Measurements from ENCODE around the gene KCNK7. TPM values are rescaled to one million over a fixed set of nuclear protein-coding genes. Genes with fewer than 3 reads are reported as not detected.

Gene KCNK7
- total RNA-seq, 2 donors from 2014 or later: 0.66 to 1.0 TPM

GRCh38 chr11:65589444-65590239 lies 6.0 kb downstream of the KCNK7 start:
- Histone ChIP-seq H3K4me1 (peaks cover 17% of the 10 kb centered on the region), H3K36me3 (replicated peaks in 1 of 2; ENCODE audit: insufficient read depth in 1 of 2, low read depth in 2 of 2) (no peaks in the 10 kb centered on the region)
- 75 to 78% methylated on average over 8 to 9 of the region's 9 CpGs for WGBS, 2 donors

GRCh38 chr11:65588199-65589054 lies 7.2 kb downstream of the KCNK7 start:
- H3K27me3 ChIP-seq: no peaks in the 10 kb centered on the region
- H3K27ac ChIP-seq: peak overlapping the region in 1 of 4 donors; percentile 58
- TF ChIP-seq CTCF (IDR thresholded peaks at IDR 0.05) (peak; percentile 43 to 70 (median 63)), POLR2A (IDR thresholded peaks at IDR 0.05) (no peak)
- DNase-seq (peak; percentile 72 to 80 (median 76)), ATAC-seq (peak; percentile 65)
- H3K4me3 ChIP-seq: no peak overlapping the region
- WGBS, 2 donors: 42 to 50% methylated on average over 11 to 12 of the region's 13 CpGs
- peaks cover 14% of the 10 kb centered on the region for H3K4me1 ChIP-seq
- H3K36me3 ChIP-seq (replicated peaks in 1 of 2; ENCODE audit: insufficient read depth in 1 of 2, low read depth in 2 of 2): no peaks in the 10 kb centered on the region
- intact Hi-C loops (cut with DNase I): no loop called here
- no peaks in the 10 kb centered on the region for H3K9me3 ChIP-seq

More at GRCh38 chr11:65589444-65590239, 6.0 kb downstream of the KCNK7 start:
- Histone ChIP-seq H3K27me3 (no peaks in the 10 kb centered on the region), H3K27ac (no peak overlapping the region), H3K9me3 (no peaks in the 10 kb centered on the region), H3K4me3 (no peak overlapping the region)
- intact Hi-C loops (cut with DNase I): no loop called here
- no peak for TF ChIP-seq POLR2A (IDR thresholded peaks at IDR 0.05)
- TF ChIP-seq CTCF (IDR thresholded peaks at IDR 0.05): no peak
- DNase-seq: peak in 1 of 4 donors; percentile 9
- ATAC-seq: no peak

- no peak overlapping the region for H3K4me3 ChIP-seq
- H3K4me1 ChIP-seq: no peaks in the 10 kb centered on the region
- H3K27ac ChIP-seq: no peak overlapping the region
- H3K36me3 ChIP-seq (replicated peaks in 1 of 2; ENCODE audit: insufficient read depth in 1 of 2, low read depth in 2 of 2): no peaks in the 10 kb centered on the region
- intact Hi-C loops (cut with DNase I): no loop called here
- no peaks in the 10 kb centered on the region for H3K27me3 ChIP-seq
- TF ChIP-seq POLR2A (IDR thresholded peaks at IDR 0.05) (no peak), CTCF (IDR thresholded peaks at IDR 0.05) (no peak)
- DNase-seq (no peak), ATAC-seq (no peak)
- no peaks in the 10 kb centered on the region for H3K9me3 ChIP-seq
- WGBS, 2 donors: 83% methylated on average over 2 of the region's 2 CpGs; no CpG with 5 or more reads in 1 of the 2 donors
These were observed 8.9 kb downstream of the KCNK7 start for GRCh38 chr11:65586676-65587075.

GRCh38 chr11:65586247-65586630 lies 9.4 kb downstream of the KCNK7 start:
- intact Hi-C loops (cut with DNase I): no loop called here
- 77 to 82% methylated on average over 3 to 4 of the region's 4 CpGs for WGBS, 2 donors
- no peaks in the 10 kb centered on the region for H3K36me3 ChIP-seq (replicated peaks in 1 of 2; ENCODE audit: insufficient read depth in 1 of 2, low read depth in 2 of 2)
- ATAC-seq (no peak), DNase-seq (no peak)
- H3K4me3 ChIP-seq: no peak overlapping the region
- TF ChIP-seq POLR2A (IDR thresholded peaks at IDR 0.05) (no peak), CTCF (IDR thresholded peaks at IDR 0.05) (no peak)
- H3K27me3 ChIP-seq: no peaks in the 10 kb centered on the region
- no peak overlapping the region for H3K27ac ChIP-seq
- H3K9me3 ChIP-seq: no peaks in the 10 kb centered on the region
- H3K4me1 ChIP-seq: no peaks in the 10 kb centered on the region

Data from body of pancreas (tissue), 4 donors.